Psoas muscle (tissue), 8 donors: ENCODE measurements around the gene ING3. TPM values are rescaled to one million over a fixed set of nuclear protein-coding genes. Genes with fewer than 3 reads are reported as not detected.

ENCODE experiments used
- ATAC-seq, 4 donors: fragments of 200-7000 bp; cut with Tn5 transposase; one replicate each; pipeline ENCODE4 v1.9.1; 2020; ENCODE audit warnings: moderate library complexity in 3 of 4, mild to moderate bottlenecking in 2 of 4
- DNase-seq, 2 donors: peaks; one replicate each; pipeline ENCODE4 v3.0.0-alpha.2; 2020
- H3K27ac ChIP-seq: fragments of 200-600 bp; one replicate; pipeline ENCODE4 v1.8.0; 2022
- H3K27me3 ChIP-seq, 3 donors: fragments of 200-600 bp in 1 of 3; one replicate each; pipeline versions ENCODE4 v1.6.1 to v1.8.0; 2013 to 2022; ENCODE audit warnings: low read length in 2 of 3, mild to moderate bottlenecking in 2 of 3, moderate library complexity in 1 of 3; ENCODE audit not compliant: insufficient read depth in 3 of 3
- H3K36me3 ChIP-seq, 2 donors: fragments of 200-600 bp in 1 of 2; one replicate each; pipeline versions ENCODE4 v1.6.1 to v1.8.0; 2013 to 2022; ENCODE audit warnings: low read depth in 1 of 2, mild to moderate bottlenecking in 1 of 2, moderate library complexity in 1 of 2; ENCODE audit not compliant: insufficient read depth in 1 of 2
- H3K4me1 ChIP-seq: fragments of 200-600 bp; one replicate; pipeline ENCODE4 v1.8.0; 2022
- H3K4me3 ChIP-seq: fragments of 200-600 bp; one replicate; pipeline ENCODE4 v1.8.0; 2022; ENCODE audit warnings: mild to moderate bottlenecking
- H3K9me3 ChIP-seq: fragments of 200-600 bp; one replicate; pipeline ENCODE4 v1.8.0; 2022
- CTCF ChIP-seq: fragments of 200-600 bp; IDR thresholded peaks from one replicate; pipeline ENCODE4 v1.8.0; 2022; ENCODE audit warnings: antibody characterized with exemption
- WGBS, 3 donors: extraction: QIAGEN DNeasy Blood & Tissue Kit; methylation state at CpG; one replicate each; pipeline versions ENCODE4 v1.1.6 to v1.1.7; 2013; 5-methylcytosine and 5-hydroxymethylcytosine counted together
- intact Hi-C, 2 donors: fragments of 100-400 bp; cut with DNase I; formaldehyde crosslinking; loops; one replicate each; pipeline versions ENCODE4 v1.11.0 to v1.14.2; 2022
- polyA plus RNA-seq, 3 donors: library from polyadenylated mRNA; stranded (reverse); fragments of 200-250 nt; gene quantifications; one replicate each; pipeline ENCODE4 v1.2.3, GENCODE V29; 2013
- total RNA-seq, 4 donors: library from RNA; stranded (reverse); fragmentation: NEBNext Ultra II Directional in 2 of 4; extraction: Animal tissue kit (Norgen Biotek cat#: 25700) in 2 of 4; gene quantifications; one replicate each; pipeline versions ENCODE4 v1.2.1 to v1.2.4, GENCODE V29; 2021 to 2023
- donor health status: healthy with polysubstance abuse.
- donor health status: DM: no; HTN: no; CAD: no; lungs with moderate emphysema.
- donor health status: Bipolar disorder and iron deficiency.
- donor health status: healthy.
- donor health status: DM: yes; HTN: yes; CAD: no.
- donor health status: DM: no; HTN: no; CAD: no.
- donor health status: DM: no; HTN: no; CAD: no.
- donor health status: DM: yes; HTN: yes; CAD: no.

Gene ING3
- total and polyA plus RNA-seq, 7 donors, result 5.5 to 10.1 (median 8.3) TPM

- H3K27ac ChIP-seq, result peak overlapping the region; percentile 94
- peak overlapping the region; percentile 75 for H3K4me3 ChIP-seq
- no peaks in the 10 kb centered on the region for H3K27me3 ChIP-seq
- intact Hi-C loops, result no loop called here
- no peaks in the 10 kb centered on the region for H3K36me3 ChIP-seq
- H3K9me3 ChIP-seq, result no peaks in the 10 kb centered on the region
- ATAC-seq (peak in 3 of 4 donors; percentile 46 to 75 (median 68)), DNase-seq (no peak)
- no peak for TF ChIP-seq CTCF
- H3K4me1 ChIP-seq, result peaks cover 49% of the 10 kb centered on the region
- 65 to 71% (median 68%) methylated on average over 5 of the region's 5 CpGs for WGBS, 3 donors
Measured at GRCh38 chr7:120993553-120994191, 43.1 kb downstream of the ING3 start.

- ATAC-seq (no peak), DNase-seq (no peak)
- H3K4me1 ChIP-seq, result peaks cover 60% of the 10 kb centered on the region
- peak overlapping the region; percentile 8 for H3K4me3 ChIP-seq
- no peaks in the 10 kb centered on the region for H3K27me3 ChIP-seq
- intact Hi-C loops, result no loop called here
- peak overlapping the region; percentile 55 for H3K27ac ChIP-seq
- TF ChIP-seq CTCF, result no peak
- H3K36me3 ChIP-seq, result no peaks in the 10 kb centered on the region
- whole genome bisulfite sequencing, 3 donors, result 75 to 81% (median 80%) methylated on average over 5 of the region's 5 CpGs
- H3K9me3 ChIP-seq, result no peaks in the 10 kb centered on the region
Measured at GRCh38 chr7:120994512-120995410, 44.2 kb downstream of the ING3 start.

GRCh38 chr7:120995654-120996053, 45.1 kb downstream of the ING3 start:
- Histone ChIP-seq H3K27me3 (no peaks in the 10 kb centered on the region), H3K4me1 (peaks cover 69% of the 10 kb centered on the region), H3K27ac (peak overlapping the region; percentile 55), H3K9me3 (no peaks in the 10 kb centered on the region), H3K36me3 (no peaks in the 10 kb centered on the region), H3K4me3 (peak overlapping the region; percentile 8)
- no peak for TF ChIP-seq CTCF
- intact Hi-C loops, result no loop called here
- 83 to 89% (median 84%) methylated on average over 2 of the region's 2 CpGs for WGBS, 3 donors
- ATAC-seq (no peak), DNase-seq (no peak)

- H3K27ac ChIP-seq, result peak overlapping the region; percentile 72
- no peak overlapping the region for H3K4me3 ChIP-seq
- WGBS, 3 donors, result 86 to 88% (median 86%) methylated on average over 2 of the region's 2 CpGs
- H3K9me3 ChIP-seq, result no peaks in the 10 kb centered on the region
- intact Hi-C loops, result no loop called here
- TF ChIP-seq CTCF, result no peak
- peak in 1 of 2 donors; percentile 27 for DNase-seq
- H3K27me3 ChIP-seq, result no peaks in the 10 kb centered on the region
- ATAC-seq, result peak in 3 of 4 donors; percentile 42 to 65 (median 56)
- peaks cover 72% of the 10 kb centered on the region for H3K4me1 ChIP-seq
- H3K36me3 ChIP-seq, result no peaks in the 10 kb centered on the region
Measured at GRCh38 chr7:120996333-120996987, 45.9 kb downstream of the ING3 start.
